ENCODE measurements around the gene SOD1.

GRCh38 chr21:31713115-31713514 lies 53.6 kb downstream of the SOD1 start:
- TF ChIP-seq CTCF (IDR thresholded peaks at IDR 0.05) (no peak), POLR2A (IDR thresholded peaks at IDR 0.05) (no peak), POLR2AphosphoS5 (IDR thresholded peaks at IDR 0.05; ENCODE audit: insufficient read depth in 1 of 2, low read depth in 1 of 2) (no peak)

Measured in vagina (tissue), 2 donors.